ENCODE measurements around the gene KRT33B.

DNA sequence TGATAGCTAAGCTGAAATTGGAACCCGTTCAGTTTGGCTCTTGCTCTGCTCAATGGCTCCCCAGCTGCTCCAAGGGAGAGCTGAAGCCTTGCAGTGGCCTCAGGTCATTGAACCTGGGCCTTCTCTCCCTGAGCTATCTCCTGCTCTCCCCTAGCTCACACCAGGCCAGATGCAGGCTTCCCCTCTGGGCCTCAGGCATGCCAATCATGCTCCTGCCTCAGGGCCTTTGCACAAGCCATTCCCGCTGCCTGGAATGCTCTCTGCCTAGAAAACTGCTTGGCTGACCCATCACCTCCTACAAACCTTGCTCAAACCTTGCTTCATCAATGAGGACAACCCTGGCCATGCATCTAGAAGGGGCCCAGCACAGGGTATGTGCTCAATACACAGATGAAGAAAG is 37.4 kb downstream of the KRT33B start:
- TF ChIP-seq, protein P1, sequence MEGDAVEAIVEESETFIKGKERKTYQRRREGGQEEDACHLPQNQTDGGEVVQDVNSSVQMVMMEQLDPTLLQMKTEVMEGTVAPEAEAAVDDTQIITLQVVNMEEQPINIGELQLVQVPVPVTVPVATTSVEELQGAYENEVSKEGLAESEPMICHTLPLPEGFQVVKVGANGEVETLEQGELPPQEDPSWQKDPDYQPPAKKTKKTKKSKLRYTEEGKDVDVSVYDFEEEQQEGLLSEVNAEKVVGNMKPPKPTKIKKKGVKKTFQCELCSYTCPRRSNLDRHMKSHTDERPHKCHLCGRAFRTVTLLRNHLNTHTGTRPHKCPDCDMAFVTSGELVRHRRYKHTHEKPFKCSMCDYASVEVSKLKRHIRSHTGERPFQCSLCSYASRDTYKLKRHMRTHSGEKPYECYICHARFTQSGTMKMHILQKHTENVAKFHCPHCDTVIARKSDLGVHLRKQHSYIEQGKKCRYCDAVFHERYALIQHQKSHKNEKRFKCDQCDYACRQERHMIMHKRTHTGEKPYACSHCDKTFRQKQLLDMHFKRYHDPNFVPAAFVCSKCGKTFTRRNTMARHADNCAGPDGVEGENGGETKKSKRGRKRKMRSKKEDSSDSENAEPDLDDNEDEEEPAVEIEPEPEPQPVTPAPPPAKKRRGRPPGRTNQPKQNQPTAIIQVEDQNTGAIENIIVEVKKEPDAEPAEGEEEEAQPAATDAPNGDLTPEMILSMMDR (IDR thresholded peaks at IDR 0.05; ENCODE audit: insufficient read depth, low read depth, low read length), result no peak
- TF ChIP-seq EZH2 (IDR thresholded peaks at IDR 0.05; ENCODE audit: insufficient read depth, low read length), result no peak
